Activated CD4-positive, alpha-beta memory T cell treated with anti-CD3 and anti-CD28 coated beads for 36 hours (primary cell): ENCODE measurements around the gene EFCAB3. TPM values are rescaled to one million over a fixed set of nuclear protein-coding genes. Genes with fewer than 3 reads are reported as not detected.

Source experiments
- total RNA-seq, 2 experiments: library from RNA; stranded (reverse); gene quantifications; one replicate each; pipeline ENCODE4 v1.2.3, GENCODE V29; 2021

EFCAB3 gene
- total RNA-seq, 2 experiments from 2014 or later: not detected

Other genes with a start within 250 kb of the EFCAB3 start
- gene METTL2A, start 43.3 kb downstream of the EFCAB3 start, total RNA-seq: 10 to 100 TPM; 26.6 to 27.4 TPM
- 10 to 100 TPM; 30.7 to 31.6 TPM for gene TLK2, start 98.3 kb downstream of the EFCAB3 start, total RNA-seq
- 10 to 100 TPM; 11.2 to 12.5 TPM for gene MRC2, start 247.1 kb downstream of the EFCAB3 start, total RNA-seq